ENCODE results near the gene UBE2D1.

GRCh38 chr10:58359541-58359940 lies 24.7 kb downstream of the UBE2D1 start:
- no peak for TF ChIP-seq CTCF (IDR thresholded peaks at IDR 0.05; ENCODE audit: low read depth, low read length, poor library complexity, severe bottlenecking)
- TF ChIP-seq EZH2phosphoT487 (IDR thresholded peaks at IDR 0.05; ENCODE audit: borderline replicate concordance, low read length): no peak
